ENCODE results near the gene SKIC8.

SKIC8 gene

DNA sequence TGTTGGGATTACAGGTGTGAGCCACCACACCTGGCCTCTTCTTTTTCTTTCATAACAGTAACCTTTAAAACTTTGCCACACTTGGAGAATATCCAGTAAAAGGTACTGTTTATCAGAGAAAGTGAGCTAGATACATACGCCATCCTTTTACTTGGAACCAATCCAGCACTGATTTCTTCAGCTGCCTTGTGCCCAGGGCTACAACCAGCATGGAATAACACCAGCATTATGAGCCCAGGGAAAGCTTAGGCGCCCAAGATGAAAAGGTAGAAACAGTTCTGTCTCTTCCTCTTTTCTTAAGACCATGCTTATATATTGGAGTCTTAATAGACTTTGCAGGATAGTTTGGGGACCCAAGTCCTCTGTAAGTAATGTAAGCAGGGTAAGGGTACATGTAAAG lies 8.4 kb downstream of the SKIC8 start:
- no peak for DNase-seq

DNA sequence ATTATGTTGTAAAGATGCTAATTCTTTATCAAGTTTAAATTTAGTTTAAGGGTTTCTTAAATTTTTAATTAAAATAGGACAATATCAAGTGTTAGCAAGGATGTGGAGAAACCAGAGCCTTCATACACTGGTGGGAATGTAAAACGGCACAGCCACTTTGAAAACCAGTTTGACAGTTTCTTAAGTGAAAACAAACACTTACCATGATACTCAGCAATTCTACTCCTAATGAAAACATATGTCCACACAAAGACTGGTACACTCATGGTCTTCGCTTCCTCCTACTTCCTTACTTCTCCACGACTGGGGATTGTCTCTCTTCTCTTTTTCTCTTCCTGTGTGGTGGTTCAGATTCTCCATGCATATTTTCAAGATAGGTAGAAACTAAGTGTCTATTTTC lies 9.2 kb downstream of the SKIC8 start:
- DNase-seq = no peak

DNA sequence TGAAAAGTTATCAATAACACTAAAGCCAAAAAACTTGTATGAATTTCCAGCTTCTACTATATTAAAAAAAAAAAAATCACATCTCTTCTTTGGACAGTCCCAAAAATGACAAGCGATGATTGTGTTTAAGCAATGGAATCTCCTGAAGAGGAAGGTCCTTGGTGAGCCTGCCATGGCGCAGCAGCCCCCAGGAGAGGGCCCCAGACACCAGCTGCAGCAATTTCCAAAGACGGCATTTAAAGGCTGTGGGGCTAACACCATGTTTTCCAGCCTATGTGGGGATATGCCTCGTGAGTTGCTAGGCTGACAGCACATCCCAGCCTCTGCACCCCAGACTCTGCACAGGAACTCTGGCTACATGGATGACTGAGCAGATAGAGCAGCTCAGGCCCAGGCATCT lies 14.7 kb downstream of the SKIC8 start:
- DNase-seq = no peak

DNA sequence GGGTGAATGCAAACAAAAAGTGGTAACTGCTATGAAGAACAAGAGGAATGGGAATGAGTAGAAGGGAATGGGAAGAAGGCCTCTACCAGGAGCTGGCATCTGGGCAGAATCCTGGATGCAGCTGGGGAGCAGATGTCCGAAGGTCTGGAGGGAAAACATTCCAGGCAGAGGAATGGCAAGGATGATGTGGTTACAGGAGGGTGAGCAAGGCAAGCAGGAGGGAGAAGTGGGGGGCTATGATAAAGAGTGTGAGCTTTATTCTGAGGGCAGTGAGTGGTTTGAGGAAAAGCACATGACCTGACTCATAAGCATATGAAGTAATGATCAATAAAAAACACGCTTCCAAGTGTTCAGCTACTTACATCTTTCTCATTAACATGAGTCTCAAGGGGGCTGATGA lies 17.1 kb downstream of the SKIC8 start:
- no peak for DNase-seq

DNA sequence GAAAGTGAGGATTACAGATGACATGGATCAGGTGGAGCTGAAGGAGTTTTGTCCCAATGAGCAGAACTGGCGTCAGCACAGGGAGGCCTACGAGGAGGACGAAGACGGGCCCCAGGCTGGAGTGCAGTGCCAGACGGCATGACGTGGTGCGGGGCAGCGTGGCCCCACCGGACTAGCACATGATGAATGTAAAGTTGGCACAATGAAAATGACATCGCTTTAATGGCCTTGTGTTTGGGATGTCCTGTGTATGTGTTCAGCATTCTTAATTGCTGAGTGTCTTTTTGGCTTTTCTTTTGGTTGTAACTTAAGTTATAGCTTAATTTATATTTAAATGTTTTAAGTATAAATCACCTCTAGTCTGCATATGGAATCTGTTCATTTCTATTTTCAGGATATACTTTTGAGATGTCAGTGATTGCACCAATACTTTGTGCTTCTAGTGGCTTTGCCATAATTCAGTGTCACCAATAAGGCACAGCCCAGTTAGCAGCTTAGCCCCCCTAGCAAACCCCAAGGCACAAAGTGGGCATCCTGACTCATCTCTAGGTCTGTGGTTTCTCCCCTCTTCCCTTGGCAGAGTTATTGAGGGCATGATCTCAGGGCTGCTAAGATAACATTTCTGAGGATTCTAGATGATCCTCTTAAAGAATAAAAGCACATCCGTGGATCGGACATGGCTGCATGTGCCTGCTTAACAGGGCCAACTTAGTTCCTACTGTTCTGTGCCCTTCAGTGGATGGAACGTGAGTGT lies 18.9 kb downstream of the SKIC8 start:
- DNase-seq = no peak

DNA sequence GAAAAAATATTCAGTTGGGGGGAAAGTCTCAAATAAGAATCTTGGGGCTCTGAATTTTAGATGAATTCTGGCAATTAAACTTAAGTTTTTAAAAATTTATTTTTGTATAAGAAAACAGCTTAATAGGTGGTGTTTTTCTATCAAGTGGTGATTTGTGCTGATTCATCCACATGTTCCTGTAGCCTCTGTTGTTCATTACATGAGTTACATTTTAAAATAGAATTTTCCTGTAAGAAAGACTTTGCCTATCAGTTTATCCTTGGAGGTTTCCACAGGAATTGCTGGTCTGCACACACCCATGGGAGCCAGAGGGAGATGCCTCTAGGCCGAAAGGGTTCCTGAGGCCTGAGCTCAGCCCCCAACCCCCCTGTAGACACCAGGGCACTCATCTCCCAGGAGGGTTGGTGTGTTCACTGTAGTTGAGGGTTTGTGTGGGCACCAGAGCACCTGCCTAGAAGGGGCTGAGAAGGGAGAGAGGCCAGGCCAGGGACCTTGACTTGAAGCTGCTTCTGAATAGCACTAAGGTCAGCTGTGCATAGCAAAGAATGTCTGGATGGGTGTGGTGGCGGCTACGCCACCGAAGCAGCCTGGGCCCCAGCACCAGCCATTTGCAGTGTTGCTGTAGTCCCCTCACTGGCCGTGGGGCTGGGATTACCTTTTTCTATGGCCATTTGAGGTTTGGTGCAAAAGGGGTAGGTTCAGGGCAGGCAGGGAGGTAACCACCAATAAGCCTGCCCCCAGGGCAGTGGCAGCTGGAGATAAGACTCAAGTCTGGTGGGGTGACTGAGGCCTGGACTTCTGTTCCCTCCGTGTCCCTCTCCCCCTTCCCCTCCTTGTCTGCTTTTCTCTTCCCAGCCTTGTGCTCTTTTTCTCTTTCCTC lies 23.1 kb downstream of the SKIC8 start:
- DNase-seq = no peak

DNA sequence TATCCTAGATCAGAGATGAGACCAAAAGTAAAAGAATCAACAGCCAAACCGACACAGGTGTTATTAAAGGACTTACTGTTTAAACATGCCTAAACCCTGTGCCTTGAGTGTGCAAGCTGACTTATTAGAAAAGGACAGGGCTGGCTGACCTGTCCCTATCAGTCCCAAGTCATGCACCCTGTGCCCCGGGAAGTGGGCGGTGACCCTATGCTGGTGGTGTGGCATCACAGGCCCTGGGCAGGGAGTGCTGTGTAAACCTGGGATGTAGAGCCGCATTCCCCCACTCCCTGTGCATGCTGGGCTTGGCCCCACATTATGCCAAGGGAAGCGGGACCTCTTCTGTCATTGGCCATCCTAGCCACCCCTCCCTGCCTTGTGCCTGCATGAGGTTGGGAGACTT lies 24.4 kb downstream of the SKIC8 start:
- DNase-seq = no peak

DNA sequence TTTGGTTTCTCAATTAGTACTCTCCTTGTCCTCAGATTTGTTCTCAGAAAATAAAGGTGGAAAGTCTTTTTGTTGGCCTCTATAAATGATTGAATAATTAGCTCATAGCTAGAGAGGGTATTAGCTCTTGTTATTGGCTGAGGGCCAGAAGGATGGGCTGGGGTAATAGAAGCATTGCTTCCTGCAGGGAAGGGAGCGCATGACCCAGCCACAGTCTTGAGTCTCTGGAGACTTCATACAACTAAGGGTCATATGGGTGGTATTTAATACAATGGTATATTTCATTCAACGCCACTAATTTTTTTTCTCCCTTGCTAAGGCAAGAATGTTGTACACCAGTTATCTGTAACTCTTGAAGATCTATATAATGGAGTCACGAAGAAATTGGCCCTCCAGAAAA lies 26.6 kb downstream of the SKIC8 start:
- no peak for DNase-seq

DNA sequence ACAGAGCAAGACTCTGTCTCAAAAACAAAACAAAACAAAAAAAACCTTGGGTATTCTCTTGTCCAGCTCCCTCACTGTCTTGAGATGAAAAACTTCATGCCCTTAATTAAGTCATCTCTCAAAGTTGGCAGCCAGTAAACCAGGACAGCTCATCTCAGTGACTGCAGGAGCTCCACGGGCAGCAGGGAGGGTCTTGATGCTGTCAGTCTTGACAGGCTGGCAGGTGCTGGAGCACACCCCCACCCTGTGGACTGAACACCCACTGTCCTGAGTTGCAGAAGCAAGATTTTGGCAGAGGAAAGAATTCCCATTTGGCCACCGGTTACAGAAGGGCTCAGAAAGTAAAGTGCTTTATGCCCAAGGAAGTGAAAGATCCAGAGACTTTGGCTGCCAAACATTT lies 27.1 kb downstream of the SKIC8 start:
- DNase-seq = no peak

DNA sequence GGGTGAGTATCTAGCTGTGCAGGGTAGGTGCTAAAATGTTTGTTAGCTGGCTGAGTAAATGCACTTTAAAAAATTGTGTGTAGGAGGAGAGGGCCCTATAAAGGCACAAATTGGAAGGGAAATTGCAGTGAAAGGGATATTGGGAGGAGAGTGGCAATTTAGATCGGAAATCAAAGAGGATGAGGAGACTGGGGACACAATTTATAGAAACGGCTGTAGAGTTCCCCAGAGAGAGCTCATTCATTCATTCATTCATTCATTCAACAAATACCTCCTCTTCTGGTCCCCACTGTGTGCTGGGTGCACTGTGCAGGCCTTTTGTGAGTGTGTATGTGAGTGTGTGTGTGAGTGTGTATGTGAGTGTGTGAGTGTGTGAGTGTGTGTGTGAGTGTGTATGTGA lies 32.6 kb downstream of the SKIC8 start:
- DNase-seq = no peak

DNA sequence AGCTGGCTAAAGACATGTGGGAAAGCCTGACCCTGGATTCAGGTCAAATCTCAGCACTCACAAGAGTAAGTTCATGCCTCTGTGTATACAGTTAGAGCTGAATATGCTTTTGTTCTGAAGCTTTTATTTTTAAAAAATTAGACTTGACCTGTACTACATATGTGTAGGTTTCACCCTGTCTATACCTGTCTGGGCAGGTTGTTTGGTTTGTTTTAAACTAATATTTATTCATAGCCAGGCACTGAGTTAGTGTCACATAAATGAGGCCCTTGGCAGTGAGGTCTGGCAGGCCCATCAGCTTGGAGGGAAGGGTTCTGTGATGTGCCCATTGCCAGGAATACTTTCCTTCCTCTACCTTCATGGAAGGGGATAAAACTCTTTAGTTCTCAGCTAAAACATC lies 33.2 kb downstream of the SKIC8 start:
- DNase-seq = no peak

DNA sequence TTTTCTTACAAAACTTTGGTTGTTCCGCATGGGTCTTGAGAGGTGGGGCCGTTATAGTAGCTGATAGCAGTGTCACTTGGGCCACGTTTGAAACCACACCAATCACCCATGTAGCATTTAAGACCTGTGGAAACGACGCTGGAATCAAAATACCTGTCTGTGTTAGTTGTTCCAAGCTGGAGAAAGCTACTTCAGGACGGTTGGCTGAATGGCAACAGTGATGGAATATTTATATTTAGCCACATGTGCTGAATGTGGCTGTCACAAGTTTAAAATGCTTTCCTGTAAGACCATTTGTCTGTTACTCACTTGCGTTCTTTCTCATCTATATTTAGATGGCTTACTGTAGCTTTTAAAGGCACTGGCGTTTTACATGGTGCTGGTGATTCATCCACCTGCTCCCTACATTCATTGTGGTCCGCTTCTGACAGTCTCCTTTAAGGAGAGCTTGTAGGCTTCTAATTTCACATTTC lies 33.6 kb downstream of the SKIC8 start:
- DNase-seq = peak; percentile 2 to 7

DNA sequence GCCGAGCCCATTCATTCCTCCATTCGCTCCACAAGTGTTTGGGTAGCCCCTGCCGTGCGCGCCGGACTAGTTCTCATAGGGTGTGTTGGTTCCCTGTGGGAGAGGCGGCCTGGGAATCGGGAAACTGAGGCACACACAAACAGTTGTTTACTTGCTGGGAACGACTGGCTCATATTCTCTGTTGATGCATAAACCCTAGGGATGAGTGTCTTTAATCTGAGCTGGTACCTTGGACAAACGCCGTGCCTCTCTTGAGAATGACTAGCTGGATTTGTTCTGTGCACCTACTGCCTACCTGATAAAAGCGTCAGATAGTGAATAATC lies 34.3 kb downstream of the SKIC8 start:
- no peak for DNase-seq

DNA sequence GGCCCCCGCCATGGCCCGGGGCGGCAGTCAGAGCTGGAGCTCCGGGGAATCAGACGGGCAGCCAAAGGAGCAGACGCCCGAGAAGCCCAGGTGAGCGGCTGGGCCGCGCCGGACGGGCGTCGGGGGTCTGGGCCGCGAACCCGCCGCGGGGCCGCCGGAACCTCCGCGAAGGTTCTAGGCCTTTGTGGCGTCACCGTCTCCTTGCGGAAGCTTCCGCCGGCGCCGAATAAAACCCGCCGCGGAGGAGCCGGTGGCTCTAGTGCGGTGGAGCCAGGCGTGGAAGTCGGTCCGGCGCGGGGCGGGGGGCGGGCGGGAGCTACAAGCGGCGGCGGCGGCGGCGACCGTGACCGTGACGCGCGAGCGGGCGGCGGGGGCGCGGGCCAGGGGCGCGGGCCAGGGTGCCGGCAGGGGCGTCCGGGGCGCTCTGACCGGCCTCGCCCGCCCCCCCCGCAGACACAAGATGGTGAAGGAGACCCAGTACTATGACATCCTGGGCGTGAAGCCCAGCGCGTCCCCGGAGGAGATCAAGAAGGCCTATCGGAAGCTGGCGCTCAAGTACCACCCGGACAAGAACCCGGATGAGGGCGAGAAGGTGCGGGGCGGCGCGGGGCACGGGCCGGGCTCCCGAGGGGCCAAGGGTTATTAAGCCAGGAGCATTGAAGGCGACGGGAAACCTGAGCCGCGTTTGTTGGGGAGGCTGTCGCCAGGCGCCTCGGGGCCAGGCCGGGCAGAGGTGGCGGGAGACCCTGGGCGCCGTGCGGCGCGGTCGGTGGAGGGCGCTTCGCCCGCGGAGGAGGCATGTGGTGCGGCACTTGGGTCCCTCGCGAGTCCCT lies 34.9 kb downstream of the SKIC8 start, which contains the start of gene DNAJA4:
Gene DNAJA4 (plus strand): TSS at position 259 of the 833 bp plus-strand sequence. CDS start 202 bp downstream, at position 461.
- peak; percentile 50 to 68 for DNase-seq

DNA sequence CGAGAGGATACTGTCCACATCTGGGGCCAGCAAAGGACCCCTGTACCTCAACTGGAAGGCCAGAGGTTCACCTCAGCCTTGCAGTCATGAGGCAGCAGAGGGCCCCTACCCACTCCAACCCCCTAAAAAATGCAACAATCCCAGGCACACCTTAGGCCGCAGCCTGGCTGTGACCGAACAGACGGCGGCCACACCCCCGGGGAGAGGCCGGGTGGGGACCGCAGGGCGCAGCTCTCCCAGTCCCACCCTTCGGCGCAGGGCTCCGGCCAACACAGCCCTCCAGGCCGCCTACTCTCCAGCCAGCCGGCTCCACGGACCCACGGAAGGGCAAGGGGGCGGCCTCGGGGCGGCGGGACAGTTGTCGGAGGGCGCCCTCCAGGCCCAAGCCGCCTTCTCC lies 35.5 kb downstream of the SKIC8 start:
- no peak for DNase-seq

DNA sequence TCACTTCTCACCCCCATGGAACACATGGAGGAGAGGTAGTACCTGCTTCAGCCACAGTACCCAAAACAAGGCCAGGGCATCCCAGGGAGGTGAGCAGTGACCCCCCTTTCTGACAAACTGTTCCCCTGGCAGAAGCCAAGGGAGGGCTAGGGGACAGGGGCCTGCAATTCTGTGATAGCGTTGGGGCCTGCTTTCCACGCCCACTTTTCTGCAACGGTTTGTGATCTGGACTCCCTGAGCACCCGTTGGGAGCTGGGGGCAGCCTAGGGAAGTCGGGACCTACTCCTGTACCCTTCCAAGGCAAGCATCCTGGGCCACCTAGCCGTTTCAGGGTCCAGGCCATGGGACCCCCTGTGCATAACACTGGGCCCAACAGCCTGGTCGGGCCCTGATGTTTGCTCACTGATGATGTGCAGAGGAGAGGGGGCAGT lies 36.0 kb downstream of the SKIC8 start:
- no peak for DNase-seq

DNA sequence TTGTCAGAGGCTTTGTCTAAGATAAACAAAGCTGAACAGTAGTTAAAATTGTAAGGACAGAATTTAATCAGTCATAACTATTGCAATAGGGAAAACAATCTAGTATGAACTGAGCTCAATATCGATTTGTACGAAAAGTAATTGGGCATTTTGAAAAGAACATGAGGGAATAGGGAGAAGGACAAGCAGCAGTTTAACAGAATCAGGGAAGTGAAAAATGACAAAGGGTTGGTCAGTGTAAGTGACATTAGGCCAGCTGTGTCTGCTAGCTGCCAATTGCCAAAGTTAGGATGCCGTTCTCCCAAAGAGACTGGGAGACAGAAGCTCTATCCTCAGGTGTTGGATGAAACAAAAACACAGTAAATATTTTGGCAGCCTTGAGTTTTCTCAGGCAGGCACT lies 38.3 kb downstream of the SKIC8 start:
- DNase-seq = no peak

DNA sequence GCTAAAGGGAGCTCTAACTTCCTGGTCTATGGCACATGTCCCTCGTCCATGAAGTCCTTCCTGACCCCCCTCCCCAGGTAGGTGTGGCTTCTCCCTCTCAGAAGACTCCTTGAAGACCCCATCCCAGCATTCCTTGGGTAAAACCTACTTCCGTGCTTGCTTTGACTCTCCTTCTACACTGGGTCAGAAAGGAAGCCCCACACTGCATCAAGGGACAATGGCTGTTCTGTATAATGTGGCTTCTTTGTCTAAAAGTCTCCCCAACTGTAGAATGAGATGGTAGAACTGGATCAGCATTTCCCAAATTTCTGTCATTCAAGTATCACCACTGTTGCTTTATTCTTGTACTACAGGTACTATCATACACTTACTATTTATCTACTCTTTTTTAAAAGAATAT lies 38.9 kb downstream of the SKIC8 start:
- DNase-seq = no peak

DNA sequence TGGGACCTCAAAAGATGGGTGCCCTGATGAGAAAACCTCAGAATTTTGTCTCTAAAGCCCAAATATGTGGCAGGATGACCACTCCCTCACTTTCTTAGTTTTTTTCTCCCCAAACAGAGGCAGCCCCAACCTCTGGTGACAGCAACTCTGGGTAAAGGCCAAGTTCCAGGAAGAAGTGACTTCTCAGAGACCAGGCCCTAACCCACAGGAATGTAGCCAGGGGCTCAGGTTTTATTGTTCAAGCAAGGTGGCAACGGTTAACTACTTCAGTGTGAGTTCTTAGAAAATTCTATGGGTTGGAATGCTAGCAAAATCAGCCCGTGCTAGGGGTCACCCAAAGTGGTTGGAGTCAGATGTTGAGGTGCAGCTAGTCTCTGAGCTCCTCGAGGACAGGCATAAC lies 40.2 kb downstream of the SKIC8 start:
- DNase-seq = no peak

DNA sequence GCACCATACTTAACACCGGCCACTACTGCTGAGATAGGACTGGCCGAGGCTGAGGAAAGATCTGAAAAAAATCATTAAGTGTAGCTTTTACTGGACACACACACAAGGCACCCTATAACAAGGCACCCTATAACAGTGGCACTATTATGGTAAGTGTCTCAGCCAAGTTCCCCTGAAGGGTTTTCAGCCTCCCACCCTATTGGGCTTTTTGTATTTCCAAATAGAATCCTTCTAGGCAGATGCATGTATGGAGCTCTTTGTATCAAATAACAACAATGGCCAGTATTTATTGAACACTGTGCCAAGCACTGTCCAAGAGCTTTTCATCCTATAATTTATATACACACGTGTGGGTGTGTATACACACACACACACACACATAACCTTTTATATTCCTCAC lies 41.7 kb downstream of the SKIC8 start:
- no peak for DNase-seq

DNA sequence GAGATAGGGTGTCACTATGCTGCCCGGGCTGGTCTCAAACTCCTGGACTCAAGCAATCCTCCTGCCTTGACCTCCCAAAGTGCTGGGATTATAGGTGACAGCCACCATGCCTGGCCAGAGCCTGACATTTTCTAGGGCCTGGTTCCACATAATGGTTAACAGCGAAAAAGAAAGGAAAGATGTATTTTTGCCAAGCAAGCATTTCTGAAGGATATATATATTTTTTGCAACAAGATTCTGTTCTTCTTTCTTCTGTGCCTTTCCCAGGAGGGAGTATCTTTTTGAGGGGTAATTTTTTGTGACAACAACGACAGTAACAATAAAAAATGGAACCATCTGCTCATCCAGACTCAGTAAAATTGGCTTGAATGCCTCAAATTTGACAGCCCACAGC lies 43.4 kb downstream of the SKIC8 start:
- DNase-seq = no peak

DNA sequence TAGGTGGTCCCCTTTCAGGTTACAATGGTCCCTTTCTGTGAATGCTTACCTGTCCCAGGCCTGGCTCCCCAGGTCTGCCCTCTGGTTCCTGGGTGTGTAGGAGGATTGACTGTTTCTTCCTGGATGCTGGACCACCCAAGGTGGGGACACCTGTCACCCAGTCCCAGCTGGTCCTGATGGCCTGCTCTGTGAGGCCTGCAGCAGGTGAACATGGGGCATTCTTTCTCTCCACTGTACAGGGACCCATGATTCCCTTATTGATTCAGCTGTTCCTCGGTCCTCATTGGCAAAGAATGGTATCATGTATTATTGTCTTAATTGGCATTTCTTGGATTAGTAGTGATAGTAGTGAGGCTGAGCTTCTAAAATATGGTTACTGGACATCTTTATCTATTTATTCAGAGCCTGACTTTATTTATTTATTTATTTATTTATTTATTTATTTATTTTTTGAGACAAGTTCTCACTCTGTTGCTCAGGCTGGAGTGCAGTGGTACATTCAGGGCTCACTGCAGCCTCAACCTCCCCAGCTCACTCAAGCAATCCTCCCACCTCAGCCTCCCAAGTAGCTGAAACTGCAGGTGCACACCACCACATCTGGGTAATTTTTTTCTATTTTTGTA lies 43.9 kb downstream of the SKIC8 start:
- no peak for DNase-seq

DNA sequence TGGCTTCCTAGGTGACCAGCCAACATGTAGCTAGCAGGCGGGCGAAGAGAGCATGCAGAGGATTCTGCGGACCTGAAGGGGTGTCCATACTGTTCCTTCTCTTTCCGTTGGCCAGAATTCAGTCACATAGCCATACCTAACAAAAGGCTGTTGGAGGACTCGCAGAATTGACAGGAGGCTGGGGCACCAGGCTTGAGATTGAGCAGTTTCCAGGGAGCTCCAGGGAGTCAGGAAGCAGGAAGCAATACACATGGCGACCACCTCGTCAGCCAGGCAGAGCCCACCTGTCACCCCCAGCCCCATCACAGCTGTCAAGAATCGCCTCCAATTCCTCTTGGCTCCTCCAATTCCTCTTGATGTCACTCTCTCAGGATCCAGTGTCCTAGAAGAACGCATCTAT lies 48.3 kb downstream of the SKIC8 start:
- no peak for DNase-seq
